ENCODE measurements around the gene ATP8B4. TPM values are rescaled to one million over a fixed set of nuclear protein-coding genes. Genes with fewer than 3 reads are reported as not detected.

ATP8B4 gene
- total RNA-seq, 1 donor = 0.99 TPM

GRCh38 chr15:49823987-49824774 lies 294.9 kb downstream of the ATP8B4 start:
- TF ChIP-seq CTCF (IDR thresholded peaks at IDR 0.05; ENCODE audit: insufficient read depth, low read length) = no peak
- H3K4me3 ChIP-seq (ENCODE audit: low read depth, low read length) = no peak overlapping the region
- no peak for DNase-seq (ENCODE audit: low read depth)

GRCh38 chr15:49817100-49817499 lies 301.9 kb downstream of the ATP8B4 start:
- no peak for DNase-seq (ENCODE audit: low read depth)
- no peak overlapping the region for H3K4me3 ChIP-seq (ENCODE audit: low read depth, low read length)
- TF ChIP-seq CTCF (IDR thresholded peaks at IDR 0.05; ENCODE audit: insufficient read depth, low read length) = no peak

- TF ChIP-seq CTCF (IDR thresholded peaks at IDR 0.05; ENCODE audit: insufficient read depth, low read length) = no peak
- no peak overlapping the region for H3K4me3 ChIP-seq (ENCODE audit: low read depth, low read length)
- peak; percentile 83 for DNase-seq (ENCODE audit: low read depth)
Measured at GRCh38 chr15:49815950-49816349, 303.1 kb downstream of the ATP8B4 start.

- no peak for TF ChIP-seq CTCF (IDR thresholded peaks at IDR 0.05; ENCODE audit: insufficient read depth, low read length)
- peak; percentile 19 for DNase-seq (ENCODE audit: low read depth)
- H3K4me3 ChIP-seq (ENCODE audit: low read depth, low read length) = no peak overlapping the region
Measured at GRCh38 chr15:49815526-49815925, 303.5 kb downstream of the ATP8B4 start.

GRCh38 chr15:49814709-49815108 lies 304.3 kb downstream of the ATP8B4 start:
- DNase-seq (ENCODE audit: low read depth) = no peak
- TF ChIP-seq CTCF (IDR thresholded peaks at IDR 0.05; ENCODE audit: insufficient read depth, low read length) = no peak
- no peak overlapping the region for H3K4me3 ChIP-seq (ENCODE audit: low read depth, low read length)

- no peak for DNase-seq (ENCODE audit: low read depth)
- TF ChIP-seq CTCF (IDR thresholded peaks at IDR 0.05; ENCODE audit: insufficient read depth, low read length) = no peak
- H3K4me3 ChIP-seq (ENCODE audit: low read depth, low read length) = no peak overlapping the region
Measured at GRCh38 chr15:49813625-49814024, 305.4 kb downstream of the ATP8B4 start.

GRCh38 chr15:49810720-49811119 lies 308.3 kb downstream of the ATP8B4 start:
- TF ChIP-seq CTCF (IDR thresholded peaks at IDR 0.05; ENCODE audit: insufficient read depth, low read length) = no peak

More at GRCh38 chr15:49810720-49811119, 308.3 kb downstream of the ATP8B4 start:
- DNase-seq (ENCODE audit: low read depth) = peak; percentile 52
- H3K4me3 ChIP-seq (ENCODE audit: low read depth, low read length) = no peak overlapping the region
